ENCODE results near the gene OLFM1.

DNA sequence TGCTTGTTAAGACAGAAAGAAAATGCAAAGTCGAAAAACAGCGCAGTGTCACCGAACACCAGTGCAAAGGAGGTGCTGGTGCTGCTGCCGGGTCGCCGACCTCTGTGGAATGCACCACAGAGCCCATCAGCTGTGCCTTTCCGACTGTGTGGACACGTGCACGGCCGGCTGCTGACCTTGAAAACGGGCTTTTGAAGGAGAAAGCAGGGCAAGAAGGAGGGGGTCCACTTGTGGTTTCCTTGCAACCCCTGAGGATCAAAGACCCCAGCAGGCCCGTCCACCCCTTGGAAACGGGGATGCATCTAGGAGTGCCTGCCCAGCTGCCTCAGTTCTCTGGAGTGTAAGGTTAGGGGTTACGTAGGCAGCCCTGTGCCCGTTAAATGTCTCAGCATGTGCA, 6.2 kb upstream of the OLFM1 start:
- TF ChIP-seq, protein P1, sequence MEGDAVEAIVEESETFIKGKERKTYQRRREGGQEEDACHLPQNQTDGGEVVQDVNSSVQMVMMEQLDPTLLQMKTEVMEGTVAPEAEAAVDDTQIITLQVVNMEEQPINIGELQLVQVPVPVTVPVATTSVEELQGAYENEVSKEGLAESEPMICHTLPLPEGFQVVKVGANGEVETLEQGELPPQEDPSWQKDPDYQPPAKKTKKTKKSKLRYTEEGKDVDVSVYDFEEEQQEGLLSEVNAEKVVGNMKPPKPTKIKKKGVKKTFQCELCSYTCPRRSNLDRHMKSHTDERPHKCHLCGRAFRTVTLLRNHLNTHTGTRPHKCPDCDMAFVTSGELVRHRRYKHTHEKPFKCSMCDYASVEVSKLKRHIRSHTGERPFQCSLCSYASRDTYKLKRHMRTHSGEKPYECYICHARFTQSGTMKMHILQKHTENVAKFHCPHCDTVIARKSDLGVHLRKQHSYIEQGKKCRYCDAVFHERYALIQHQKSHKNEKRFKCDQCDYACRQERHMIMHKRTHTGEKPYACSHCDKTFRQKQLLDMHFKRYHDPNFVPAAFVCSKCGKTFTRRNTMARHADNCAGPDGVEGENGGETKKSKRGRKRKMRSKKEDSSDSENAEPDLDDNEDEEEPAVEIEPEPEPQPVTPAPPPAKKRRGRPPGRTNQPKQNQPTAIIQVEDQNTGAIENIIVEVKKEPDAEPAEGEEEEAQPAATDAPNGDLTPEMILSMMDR (IDR thresholded peaks at IDR 0.05): no peak
- TF ChIP-seq POLR2A (IDR thresholded peaks at IDR 0.05): no peak

Measured in esophagus squamous epithelium (tissue), 4 donors.